Liver (tissue), 9 donors: ENCODE results near the gene GSG1. TPM values are rescaled to one million over a fixed set of nuclear protein-coding genes. Genes with fewer than 3 reads are reported as not detected.

Experiments used
- DNase-seq: peaks from one replicate; pipeline ENCODE4 v3.0.0-alpha.2; 2017; ENCODE audit warnings: low spot score
- H3K27ac ChIP-seq, 2 donors: one replicate each; pipeline ENCODE4 v1.7.0; 2013; ENCODE audit warnings: inconsistent platforms in 2 of 2, low read length in 2 of 2, control low read depth in 1 of 2, low read depth in 1 of 2, mild to moderate bottlenecking in 1 of 2
- H3K27me3 ChIP-seq, 4 donors: one replicate each; pipeline versions ENCODE4 v1.6.1 to v1.7.0; 2013; ENCODE audit warnings: low read length in 3 of 4, inconsistent platforms in 1 of 4, mild to moderate bottlenecking in 1 of 4, moderate library complexity in 1 of 4; ENCODE audit not compliant: control insufficient read depth in 4 of 4, insufficient read depth in 4 of 4
- H3K36me3 ChIP-seq, 4 donors: one replicate each; pipeline versions ENCODE4 v1.6.1 to v1.7.0; 2013; ENCODE audit warnings: low read length in 3 of 4, mild to moderate bottlenecking in 3 of 4, low read depth in 1 of 4, moderate library complexity in 1 of 4; ENCODE audit not compliant: control insufficient read depth in 4 of 4, insufficient read depth in 3 of 4
- H3K4me1 ChIP-seq, 4 donors: one replicate each; pipeline versions ENCODE4 v1.6.1 to v1.7.0; 2013; ENCODE audit warnings: low read length in 3 of 4, mild to moderate bottlenecking in 3 of 4, moderate library complexity in 1 of 4; ENCODE audit not compliant: control insufficient read depth in 4 of 4, insufficient read depth in 4 of 4
- H3K4me3 ChIP-seq, 3 donors: one replicate each; pipeline versions ENCODE4 v1.6.1 to v1.7.0; 2013; ENCODE audit warnings: low read length in 3 of 3, control low read depth in 1 of 3, low read depth in 1 of 3, mild to moderate bottlenecking in 1 of 3
- H3K9ac ChIP-seq, 2 donors: one replicate each; pipeline ENCODE4 v1.7.0; 2013; ENCODE audit warnings: low read length in 2 of 2, mild to moderate bottlenecking in 2 of 2, moderate library complexity in 2 of 2, control low read depth in 1 of 2, low read depth in 1 of 2
- H3K9me3 ChIP-seq, 4 donors: one replicate each; pipeline versions ENCODE4 v1.6.1 to v1.7.0; 2013; ENCODE audit warnings: low read length in 3 of 4; ENCODE audit not compliant: control insufficient read depth in 4 of 4
- ATF3 ChIP-seq: IDR thresholded peaks from 2 replicates; pipeline ENCODE4 v1.6.1; 2016; ENCODE audit warnings: antibody characterized with exemption
- CTCF ChIP-seq: fragments of 150-350 bp; IDR thresholded peaks from 2 replicates; pipeline ENCODE4 v1.5.1; 2017; ENCODE audit warnings: improper control_type of control experiment, low read depth, low read length; ENCODE audit not compliant: missing input control
- EGR1 ChIP-seq, 2 donors: IDR thresholded peaks; 2 replicates each; pipeline ENCODE4 v1.6.1; 2016 to 2018; ENCODE audit warnings: antibody characterized with exemption in 2 of 2, low read depth in 2 of 2
- FOXA1 ChIP-seq: IDR thresholded peaks from 2 replicates; pipeline ENCODE4 v1.6.1; 2016; ENCODE audit warnings: antibody characterized with exemption
- FOXA2 ChIP-seq: IDR thresholded peaks from 2 replicates; pipeline ENCODE4 v1.6.1; 2016; ENCODE audit warnings: antibody characterized with exemption
- GABPA ChIP-seq, 2 donors: IDR thresholded peaks in 1 of 2; conservative IDR thresholded peaks in 1 of 2; 2 replicates each; pipeline ENCODE4 v1.6.1; 2016; ENCODE audit warnings: antibody characterized with exemption in 2 of 2, mild to moderate bottlenecking in 1 of 2, moderate library complexity in 1 of 2
- HNF4A ChIP-seq, 2 donors: conservative IDR thresholded peaks; 2 replicates each; pipeline ENCODE4 v1.6.1; 2016; ENCODE audit warnings: antibody characterized with exemption in 2 of 2, mild to moderate bottlenecking in 2 of 2
- HNF4G ChIP-seq: IDR thresholded peaks from 2 replicates; pipeline ENCODE4 v1.6.1; 2016; ENCODE audit warnings: antibody characterized with exemption
- JUND ChIP-seq, 2 donors: IDR thresholded peaks; 2 replicates each; pipeline ENCODE4 v1.6.1; 2016; ENCODE audit warnings: antibody characterized with exemption in 2 of 2
- NR2F2 ChIP-seq: IDR thresholded peaks from 2 replicates; pipeline ENCODE4 v1.6.1; 2016; ENCODE audit warnings: antibody characterized with exemption
- RAD21 ChIP-seq, 2 donors: IDR thresholded peaks; 2 replicates each; pipeline ENCODE4 v1.6.1; 2016; ENCODE audit warnings: antibody characterized with exemption in 2 of 2, mild to moderate bottlenecking in 2 of 2
- RXRA ChIP-seq, 2 donors: IDR thresholded peaks; 2 replicates each; pipeline ENCODE4 v1.6.1; 2017 to 2018; ENCODE audit warnings: antibody characterized with exemption in 2 of 2, mild to moderate bottlenecking in 1 of 2
- TAF1 ChIP-seq: conservative IDR thresholded peaks from 2 replicates; pipeline ENCODE4 v1.6.1; 2016; ENCODE audit warnings: antibody characterized with exemption, mild to moderate bottlenecking
- YY1 ChIP-seq: IDR thresholded peaks from 2 replicates; pipeline ENCODE4 v1.6.1; 2016; ENCODE audit warnings: antibody characterized with exemption, mild to moderate bottlenecking
- WGBS: extraction: QIAGEN DNeasy Blood & Tissue Kit; methylation state at CpG from one replicate; pipeline ENCODE4 v1.1.7; 2013; 5-methylcytosine and 5-hydroxymethylcytosine counted together
- polyA plus RNA-seq, 2 donors: library from polyadenylated mRNA; stranded (reverse) in 1 of 2; unstranded in 1 of 2; fragments of 200-250 nt in 1 of 2; fragments of >200 nt in 1 of 2; fragmentation: Nextera tagmentation in 1 of 2; extraction: Ambion mirVana in 1 of 2; gene quantifications; one replicate each; pipeline versions ENCODE4 v1.2.1 to v1.2.3, GENCODE V29; 2013 to 2015
- total RNA-seq, 2 donors: library from RNA; depleted of rRNA; stranded (reverse); fragments of >200 nt; gene quantifications; one replicate each; pipeline ENCODE4 v1.2.3, GENCODE V29; 2014
- TF ChIP-seq, protein P1 (sequence below): IDR thresholded peaks from 2 replicates; pipeline ENCODE4 v1.6.1; 2016; ENCODE audit warnings: antibody characterized with exemption, mild to moderate bottlenecking
- TF ChIP-seq, protein P2 (sequence below): IDR thresholded peaks from 2 replicates; pipeline ENCODE4 v1.6.1; 2016; ENCODE audit warnings: antibody characterized with exemption
- donor health status: healthy.
- donor health status: healthy.
- donor health status: healthy.
- donor health status: healthy.
- donor health status: healthy.

The GSG1 gene
- total and polyA plus RNA-seq, 4 donors = not detected

DNA sequence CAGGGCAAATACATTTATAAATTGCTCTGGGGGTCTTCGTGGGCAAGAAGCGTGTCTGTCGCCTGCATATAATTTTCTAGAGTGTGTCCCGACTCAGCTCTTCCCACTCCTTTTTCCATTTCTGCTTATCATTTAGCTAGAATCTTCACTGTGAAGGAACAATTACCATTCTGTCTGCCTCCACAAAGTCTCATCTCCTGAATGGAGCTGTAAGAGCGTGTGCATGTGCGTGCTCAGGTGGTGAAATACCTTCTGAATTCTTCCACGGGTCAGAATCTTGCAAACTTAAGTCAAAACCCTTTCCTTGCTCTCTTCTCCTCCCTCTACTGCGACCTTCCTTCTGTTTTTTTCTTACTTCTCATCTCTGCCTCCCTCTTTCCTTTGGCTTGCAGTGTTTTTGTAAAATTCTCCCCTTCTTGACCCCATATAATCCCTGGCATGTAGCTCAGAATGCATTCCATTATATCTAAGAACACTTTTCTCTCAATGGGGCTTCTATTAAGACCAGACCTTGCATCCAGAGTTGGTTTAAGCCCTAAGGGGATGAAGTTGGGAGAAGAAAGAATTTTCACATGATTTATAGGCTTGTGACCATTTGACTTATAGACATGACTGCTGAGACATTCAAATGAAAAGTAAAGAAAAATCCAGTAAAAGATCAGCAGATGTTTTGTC lies 25.0 kb upstream of the GSG1 start:
- TF ChIP-seq, protein P1, sequence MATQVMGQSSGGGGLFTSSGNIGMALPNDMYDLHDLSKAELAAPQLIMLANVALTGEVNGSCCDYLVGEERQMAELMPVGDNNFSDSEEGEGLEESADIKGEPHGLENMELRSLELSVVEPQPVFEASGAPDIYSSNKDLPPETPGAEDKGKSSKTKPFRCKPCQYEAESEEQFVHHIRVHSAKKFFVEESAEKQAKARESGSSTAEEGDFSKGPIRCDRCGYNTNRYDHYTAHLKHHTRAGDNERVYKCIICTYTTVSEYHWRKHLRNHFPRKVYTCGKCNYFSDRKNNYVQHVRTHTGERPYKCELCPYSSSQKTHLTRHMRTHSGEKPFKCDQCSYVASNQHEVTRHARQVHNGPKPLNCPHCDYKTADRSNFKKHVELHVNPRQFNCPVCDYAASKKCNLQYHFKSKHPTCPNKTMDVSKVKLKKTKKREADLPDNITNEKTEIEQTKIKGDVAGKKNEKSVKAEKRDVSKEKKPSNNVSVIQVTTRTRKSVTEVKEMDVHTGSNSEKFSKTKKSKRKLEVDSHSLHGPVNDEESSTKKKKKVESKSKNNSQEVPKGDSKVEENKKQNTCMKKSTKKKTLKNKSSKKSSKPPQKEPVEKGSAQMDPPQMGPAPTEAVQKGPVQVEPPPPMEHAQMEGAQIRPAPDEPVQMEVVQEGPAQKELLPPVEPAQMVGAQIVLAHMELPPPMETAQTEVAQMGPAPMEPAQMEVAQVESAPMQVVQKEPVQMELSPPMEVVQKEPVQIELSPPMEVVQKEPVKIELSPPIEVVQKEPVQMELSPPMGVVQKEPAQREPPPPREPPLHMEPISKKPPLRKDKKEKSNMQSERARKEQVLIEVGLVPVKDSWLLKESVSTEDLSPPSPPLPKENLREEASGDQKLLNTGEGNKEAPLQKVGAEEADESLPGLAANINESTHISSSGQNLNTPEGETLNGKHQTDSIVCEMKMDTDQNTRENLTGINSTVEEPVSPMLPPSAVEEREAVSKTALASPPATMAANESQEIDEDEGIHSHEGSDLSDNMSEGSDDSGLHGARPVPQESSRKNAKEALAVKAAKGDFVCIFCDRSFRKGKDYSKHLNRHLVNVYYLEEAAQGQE = no peak
- TF ChIP-seq HNF4G = no peak
- DNase-seq = no peak

GRCh38 chr12:13127444-13127843 lies 24.0 kb upstream of the GSG1 start:
- Histone ChIP-seq H3K27me3 (no peaks in the 10 kb centered on the region), H3K36me3 (no peaks in the 10 kb centered on the region), H3K4me1 (no peaks in the 10 kb centered on the region), H3K27ac (no peak overlapping the region), H3K9me3 (no peaks in the 10 kb centered on the region), H3K4me3 (no peak overlapping the region), H3K9ac (no peak overlapping the region)
- WGBS = 54% methylated on average over 5 of the region's 5 CpGs
- DNase-seq = no peak
- TF ChIP-seq, protein P1 = no peak
- TF ChIP-seq JUND (IDR thresholded peaks at IDR 0.05) (no peak), RXRA (IDR thresholded peaks at IDR 0.05) (no peak), RAD21 (IDR thresholded peaks at IDR 0.05) (no peak), HNF4A (conservative IDR thresholded peaks at IDR 0.05) (no peak), EGR1 (IDR thresholded peaks at IDR 0.05; ENCODE audit: low read depth in 2 of 2) (no peak), HNF4G (no peak), FOXA1 (no peak)
- TF ChIP-seq, protein P2, sequence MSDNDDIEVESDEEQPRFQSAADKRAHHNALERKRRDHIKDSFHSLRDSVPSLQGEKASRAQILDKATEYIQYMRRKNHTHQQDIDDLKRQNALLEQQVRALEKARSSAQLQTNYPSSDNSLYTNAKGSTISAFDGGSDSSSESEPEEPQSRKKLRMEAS = no peak

More for the DNA sequence above, 25.0 kb upstream of the GSG1 start:
- no peak overlapping the region for H3K9ac ChIP-seq
- H3K27ac ChIP-seq = no peak overlapping the region
- WGBS = 93% methylated on average over 8 of the region's 8 CpGs
- H3K9me3 ChIP-seq = no peaks in the 10 kb centered on the region
- no peaks in the 10 kb centered on the region for H3K4me1 ChIP-seq
- H3K36me3 ChIP-seq = no peaks in the 10 kb centered on the region
- no peak overlapping the region for H3K4me3 ChIP-seq
- no peaks in the 10 kb centered on the region for H3K27me3 ChIP-seq

- 90% methylated on average over 3 of the region's 3 CpGs for WGBS
- Histone ChIP-seq H3K27me3 (no peaks in the 10 kb centered on the region), H3K4me3 (no peak overlapping the region), H3K36me3 (no peaks in the 10 kb centered on the region), H3K9me3 (no peaks in the 10 kb centered on the region), H3K27ac (no peak overlapping the region), H3K9ac (no peak overlapping the region), H3K4me1 (no peaks in the 10 kb centered on the region)
- no peak for TF ChIP-seq FOXA1
- TF ChIP-seq CTCF = no peak
- TF ChIP-seq RXRA (IDR thresholded peaks at IDR 0.05) = no peak
- no peak for TF ChIP-seq ATF3
- TF ChIP-seq FOXA2 = no peak
- no peak for TF ChIP-seq HNF4G
- TF ChIP-seq, protein P2 = no peak
- no peak for TF ChIP-seq EGR1 (IDR thresholded peaks at IDR 0.05; ENCODE audit: low read depth in 2 of 2)
- no peak for TF ChIP-seq GABPA (IDR thresholded peaks at IDR 0.05 in 1 of 2, conservative IDR thresholded peaks at IDR 0.05 in 1 of 2)
- TF ChIP-seq TAF1 = no peak
- TF ChIP-seq HNF4A (conservative IDR thresholded peaks at IDR 0.05) = no peak
- TF ChIP-seq JUND (IDR thresholded peaks at IDR 0.05) = no peak
- TF ChIP-seq YY1 = no peak
- TF ChIP-seq NR2F2 = no peak
- DNase-seq = no peak
These were observed 23.0 kb upstream of the GSG1 start for GRCh38 chr12:13126494-13126893.
